IMR-90 (cell line): ENCODE data around the gene CMIP. TPM values are rescaled to one million over a fixed set of nuclear protein-coding genes. Genes with fewer than 3 reads are reported as not detected.
"Not testable (repeated sequence)": the region's sequence is repeated elsewhere in the genome, so short reads cannot be mapped to it uniquely, and the experiment has no call there.

ENCODE experiments used
- ATAC-seq: fragments of 200-7000 bp; cut with Tn5 transposase; 2 replicates; pipeline ENCODE4 v1.9.1; 2020; ENCODE audit warnings: low read depth, mild to moderate bottlenecking, moderate library complexity
- BruUV-seq: library from RNA; stranded (reverse); fragments of 400-500 nt; replicated peaks from 2 replicates; lab custom pipeline; 2021; lab: Mats Ljungman, UMichigan
- CTCF ChIA-PET: fragments of 300-600 bp; formaldehyde crosslinking; extraction: SDS; loops from one replicate; lab custom pipeline; 2021; ENCODE audit warnings: antibody characterized with exemption; lab: Yijun Ruan, JAX
- POLR2A ChIA-PET: fragments of 300-600 bp; sonication (Branson Sonifier 250); formaldehyde crosslinking; loops from one replicate; lab custom pipeline; 2022; ENCODE audit warnings: antibody characterized with exemption; ENCODE audit not compliant: unreplicated experiment; lab: Charles Lee
- DNase-seq: peaks from one replicate; pipeline ENCODE4 v3.0.0; 2013
- H2AFZ ChIP-seq: replicated peaks from 2 replicates; pipeline ENCODE3; 2013; ENCODE audit warnings: low read length, mild to moderate bottlenecking; ENCODE audit not compliant: poor library complexity
- H2AK5ac ChIP-seq: 2 replicates; pipeline ENCODE4 v1.6.1; 2013; ENCODE audit warnings: low read depth, low read length, inconsistent platforms
- H2AK9ac ChIP-seq: replicated peaks from 2 replicates; pipeline ENCODE3; 2013; ENCODE audit warnings: mild to moderate bottlenecking, low read depth, low read length, moderate library complexity; ENCODE audit not compliant: poor library complexity
- H2BK120ac ChIP-seq: 2 replicates; pipeline ENCODE4 v1.6.1; 2013; ENCODE audit warnings: low read depth, low read length, inconsistent platforms
- H2BK15ac ChIP-seq: 3 replicates; pipeline ENCODE4 v1.6.1; 2013; ENCODE audit warnings: low read depth, low read length, inconsistent platforms
- H2BK20ac ChIP-seq: 2 replicates; pipeline ENCODE4 v1.6.1; 2013; ENCODE audit warnings: low read depth, mild to moderate bottlenecking, inconsistent platforms, low read length, moderate library complexity
- H2BK5ac ChIP-seq: 2 replicates; pipeline ENCODE4 v1.6.1; 2013; ENCODE audit warnings: mild to moderate bottlenecking, low read depth, low read length, inconsistent platforms; ENCODE audit not compliant: poor library complexity, severe bottlenecking
- H3K14ac ChIP-seq: replicated peaks from 2 replicates; pipeline ENCODE4 v1.6.1; 2013; ENCODE audit warnings: low read depth, low read length, inconsistent platforms
- H3K18ac ChIP-seq: 2 replicates; pipeline ENCODE4 v1.6.1; 2013; ENCODE audit warnings: low read depth, low read length, control low read depth
- H3K23ac ChIP-seq: 2 replicates; pipeline ENCODE4 v1.6.1; 2013; ENCODE audit warnings: low read depth, low read length, inconsistent platforms
- H3K27ac ChIP-seq: 2 replicates; pipeline ENCODE4 v1.5.1; 2013; ENCODE audit warnings: mild to moderate bottlenecking, control low read depth, low read length; ENCODE audit not compliant: insufficient read depth
- H3K27me3 ChIP-seq: 2 replicates; pipeline ENCODE4 v1.6.1; 2013; ENCODE audit warnings: low read length; ENCODE audit not compliant: control insufficient read depth, insufficient read depth
- H3K36me3 ChIP-seq: 2 replicates; pipeline ENCODE4 v1.6.1; 2013; ENCODE audit warnings: low read length, mixed read lengths; ENCODE audit not compliant: control insufficient read depth, insufficient read depth
- H3K4ac ChIP-seq: 2 replicates; pipeline ENCODE4 v1.6.1; 2013; ENCODE audit warnings: low read depth, low read length, inconsistent platforms
- H3K4me1 ChIP-seq: 2 replicates; pipeline ENCODE4 v1.6.1; 2013; ENCODE audit warnings: low read length, mixed read lengths; ENCODE audit not compliant: control insufficient read depth, insufficient read depth
- H3K4me2 ChIP-seq: 2 replicates; pipeline ENCODE4 v1.6.1; 2013; ENCODE audit warnings: low read depth, mild to moderate bottlenecking, control low read depth, low read length, moderate library complexity
- H3K4me3 ChIP-seq: 2 replicates; pipeline ENCODE4 v1.5.1; 2013; ENCODE audit warnings: low read depth, mild to moderate bottlenecking, control low read depth, low read length, moderate library complexity; ENCODE audit not compliant: insufficient read depth
- H3K56ac ChIP-seq: 2 replicates; pipeline ENCODE4 v1.6.1; 2013; ENCODE audit warnings: low read length, inconsistent platforms; ENCODE audit not compliant: insufficient read depth; ENCODE audit errors: extremely low read depth
- H3K79me1 ChIP-seq, 2 experiments: 2 replicates each; pipeline ENCODE4 v1.6.1; 2013; ENCODE audit warnings: low read length in 2 of 2, inconsistent platforms in 1 of 2, low read depth in 1 of 2
- H3K9ac ChIP-seq: 2 replicates; pipeline ENCODE4 v1.6.1; 2013; ENCODE audit warnings: low read depth, low read length, control low read depth
- H3K9me1 ChIP-seq: 2 replicates; pipeline ENCODE4 v1.6.1; 2013; ENCODE audit warnings: low read length, inconsistent platforms; ENCODE audit not compliant: insufficient read depth
- H3K9me3 ChIP-seq: 2 replicates; pipeline ENCODE4 v1.6.1; 2013; ENCODE audit warnings: low read length; ENCODE audit not compliant: control insufficient read depth, insufficient read depth
- H4K20me1 ChIP-seq: 2 replicates; pipeline ENCODE4 v1.6.1; 2013; ENCODE audit warnings: low read length, inconsistent platforms; ENCODE audit not compliant: insufficient read depth
- H4K5ac ChIP-seq: 2 replicates; pipeline ENCODE4 v1.6.1; 2013; ENCODE audit warnings: mild to moderate bottlenecking, low read depth, low read length, control low read depth
- H4K8ac ChIP-seq, 2 experiments: 2 replicates each; pipeline ENCODE4 v1.6.1; 2013; ENCODE audit warnings: low read depth in 2 of 2, low read length in 2 of 2, control low read depth in 1 of 2, inconsistent platforms in 1 of 2
- H4K91ac ChIP-seq: 2 replicates; pipeline ENCODE4 v1.6.1; 2013; ENCODE audit warnings: low read depth, low read length, inconsistent platforms; ENCODE audit not compliant: insufficient read depth
- WGBS, 2 experiments: methylation state at CpG; one replicate each; pipeline versions ENCODE4 v1.1.5 to v1.1.7; 2013; ENCODE audit warnings: missing lambda C conversion rate in 2 of 2; ENCODE audit not compliant: insufficient read length in 1 of 2; ENCODE audit errors: extremely low coverage in 2 of 2; 5-methylcytosine and 5-hydroxymethylcytosine counted together
- dilution Hi-C: fragments of 300-500 bp; cut with HindIII; formaldehyde crosslinking; loops from one replicate; pipeline ENCODE4 v1.14.3; 2018; ENCODE audit warnings: low sequenced_read_pairs; ENCODE audit not compliant: unreplicated experiment
- in situ Hi-C: fragments of 300-500 bp; cut with MboI; formaldehyde crosslinking; loops from 3 replicates; pipeline ENCODE4 v1.14.3; 2019; ENCODE audit warnings: low sequenced_read_pairs, inconsistent platforms, mixed read lengths
- intact Hi-C: fragments of 100-400 bp; cut with micrococcal nuclease; formaldehyde crosslinking; loops from 2 replicates; pipeline ENCODE4 v1.10.0; 2022
- polyA plus RNA-seq, 3 experiments: library from polyadenylated mRNA; depleted of rRNA; stranded (reverse); fragments of >200 nt; gene quantifications; 2 replicates each; pipeline ENCODE4 v1.2.3, GENCODE V29; 2012; ENCODE audit warnings: low replicate concordance in 1 of 3
- total RNA-seq: library from RNA; depleted of rRNA; stranded (reverse); fragments of >200 nt; gene quantifications from 2 replicates; pipeline ENCODE4 v1.2.3, GENCODE V29; 2012

The CMIP gene
- total and polyA plus RNA-seq, 2 of the 4 experiments (the other 2 are of a cell fraction): 3.2 to 11.6 TPM

GRCh38 chr16:81688839-81689238 is 244.2 kb downstream of the CMIP start:
- peaks cover 13% of the 10 kb centered on the region for H3K36me3 ChIP-seq
- H2AK9ac ChIP-seq, H3K14ac ChIP-seq, H3K4me2 ChIP-seq, H2BK15ac ChIP-seq, DNase-seq, H2AK5ac ChIP-seq, H3K4ac ChIP-seq, H3K23ac ChIP-seq, H3K9me3 ChIP-seq, H4K91ac ChIP-seq, H4K5ac ChIP-seq, BruUV-seq, H2AFZ ChIP-seq, H2BK5ac ChIP-seq, dilution Hi-C loops, H4K8ac ChIP-seq, H3K56ac ChIP-seq, H3K27ac ChIP-seq, ATAC-seq, H3K18ac ChIP-seq, H3K9ac ChIP-seq, in situ Hi-C loops, H3K27me3 ChIP-seq, H2BK20ac ChIP-seq, H3K4me3 ChIP-seq, POLR2A ChIA-PET, H2BK120ac ChIP-seq, intact Hi-C loops: not testable (repeated sequence)
- H3K9me1 ChIP-seq: peaks cover 22% of the 10 kb centered on the region
- peaks cover 48% of the 10 kb centered on the region for H4K20me1 ChIP-seq
- CTCF ChIA-PET: interaction anchor here (0.6 to 1.2 kb wide), 2 partner anchors 8 to 205 kb away, joined by 3 read pairs; no protein-coding TSS in a partner anchor
- WGBS, 2 experiments: no CpG with 5 or more reads among the region's 5 CpGs
- peaks cover 12% of the 10 kb centered on the region for H3K4me1 ChIP-seq
- peaks cover 0 to 22% of the 10 kb centered on the region in 2 experiments; a peak in 3 of 4 replicates for H3K79me1 ChIP-seq
